Ishikawa (cell line): ENCODE measurements around the gene PLEKHG7.

Experiments used
- CEBPB ChIP-seq: IDR thresholded peaks from 2 replicates; pipeline ENCODE4 v1.6.1; 2012
- CREB1 ChIP-seq: IDR thresholded peaks from 2 replicates; pipeline ENCODE4 v1.6.1; 2012; ENCODE audit warnings: low read depth
- EP300 ChIP-seq: IDR thresholded peaks from 2 replicates; pipeline ENCODE4 v1.6.1; 2012; ENCODE audit warnings: borderline replicate concordance
- FOXM1 ChIP-seq: IDR thresholded peaks from 2 replicates; pipeline ENCODE4 v1.6.1; 2012; ENCODE audit warnings: low read depth, borderline replicate concordance
- MAX ChIP-seq: IDR thresholded peaks from 2 replicates; pipeline ENCODE4 v1.6.1; 2012
- NFIC ChIP-seq: IDR thresholded peaks from 2 replicates; pipeline ENCODE4 v1.6.1; 2012
- RAD21 ChIP-seq: IDR thresholded peaks from 2 replicates; pipeline ENCODE4 v1.6.1; 2012; ENCODE audit warnings: low read depth
- TAF1 ChIP-seq: IDR thresholded peaks from 2 replicates; pipeline ENCODE4 v1.6.1; 2012; ENCODE audit warnings: low read depth, mild to moderate bottlenecking
- TCF12 ChIP-seq: IDR thresholded peaks from 2 replicates; pipeline ENCODE4 v1.6.1; 2012; ENCODE audit warnings: low read depth
- YY1 ChIP-seq: IDR thresholded peaks from 2 replicates; pipeline ENCODE4 v1.6.1; 2012; ENCODE audit warnings: low read depth

DNA sequence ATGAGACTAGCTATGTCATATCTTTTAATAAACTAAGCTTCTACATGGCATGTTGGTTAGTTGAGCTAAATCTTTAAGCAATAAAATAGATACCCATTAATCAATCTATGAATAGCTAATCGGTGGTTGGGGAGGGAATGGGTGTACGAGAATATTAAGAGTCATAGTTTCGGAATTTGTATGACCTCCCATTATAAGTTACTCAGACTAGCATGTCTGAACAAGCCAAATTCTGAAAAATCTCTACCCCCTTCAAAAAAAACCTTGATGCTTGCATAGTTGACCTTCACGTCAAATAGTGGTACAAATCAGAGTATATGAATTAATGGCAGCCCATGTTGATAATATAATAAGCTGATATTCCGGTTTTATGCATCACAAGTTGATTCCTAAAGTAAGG lies 60.0 kb downstream of the PLEKHG7 start:
- TF ChIP-seq FOXM1 (no peak), TCF12 (no peak), CEBPB (no peak), MAX (no peak), CREB1 (no peak), EP300 (no peak), RAD21 (no peak), YY1 (no peak), TAF1 (no peak), NFIC (no peak)
